Choroid plexus epithelial cell (primary cell): ENCODE measurements around the gene AKT1S1.

Experiments used
- DNase-seq: peaks from one replicate; pipeline ENCODE4 v3.0.0-alpha.2; 2010; ENCODE audit warnings: low read depth
- H3K4me3 ChIP-seq: 2 replicates; pipeline ENCODE4 v1.5.1; 2011; ENCODE audit warnings: low read depth, mild to moderate bottlenecking, control low read depth, low read length, moderate library complexity
- TF ChIP-seq, protein P1 (sequence below): conservative IDR thresholded peaks from 2 replicates; pipeline ENCODE4 v1.5.1; 2011; ENCODE audit warnings: low read depth, mild to moderate bottlenecking, control low read depth, inconsistent platforms, low read length, moderate library complexity

AKT1S1 gene

DNA sequence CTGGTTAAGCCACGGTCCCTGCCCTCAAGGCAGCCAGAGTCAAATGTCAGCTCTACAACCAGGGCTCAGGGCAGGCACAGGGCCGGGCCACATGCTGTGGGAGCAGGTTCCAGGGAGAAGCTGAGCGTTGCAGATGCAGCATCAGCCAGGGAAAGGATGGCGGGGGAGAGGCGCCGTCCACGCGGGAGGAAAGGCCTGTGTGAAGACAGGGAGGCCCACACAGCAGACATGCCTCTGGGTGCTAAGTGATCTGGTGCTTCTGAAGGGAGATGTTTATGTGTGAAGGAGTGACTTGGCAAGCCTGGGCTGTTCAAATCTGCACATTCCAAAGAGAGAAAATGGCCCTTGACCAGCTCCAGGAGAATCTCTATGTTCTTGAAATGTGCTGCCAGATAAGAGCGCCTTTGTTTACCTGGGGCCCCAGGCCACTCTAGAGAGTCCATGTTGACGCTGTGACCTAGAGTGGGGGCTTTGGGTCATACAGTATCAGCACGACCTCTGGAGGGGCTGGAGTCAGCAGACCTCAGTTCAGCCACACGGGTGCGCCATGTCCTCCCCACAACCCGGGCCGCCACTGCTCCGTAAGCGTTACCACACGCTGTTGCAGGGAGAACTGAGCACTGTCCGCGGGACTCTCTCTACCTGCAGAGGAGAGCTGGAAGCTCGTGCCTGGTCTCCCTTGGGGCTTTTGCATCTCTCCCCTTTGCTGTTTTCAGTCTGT, 36.0 kb upstream of the AKT1S1 start:
- no peak overlapping the region for H3K4me3 ChIP-seq
- peak; percentile 61 for DNase-seq
- TF ChIP-seq, protein P1, sequence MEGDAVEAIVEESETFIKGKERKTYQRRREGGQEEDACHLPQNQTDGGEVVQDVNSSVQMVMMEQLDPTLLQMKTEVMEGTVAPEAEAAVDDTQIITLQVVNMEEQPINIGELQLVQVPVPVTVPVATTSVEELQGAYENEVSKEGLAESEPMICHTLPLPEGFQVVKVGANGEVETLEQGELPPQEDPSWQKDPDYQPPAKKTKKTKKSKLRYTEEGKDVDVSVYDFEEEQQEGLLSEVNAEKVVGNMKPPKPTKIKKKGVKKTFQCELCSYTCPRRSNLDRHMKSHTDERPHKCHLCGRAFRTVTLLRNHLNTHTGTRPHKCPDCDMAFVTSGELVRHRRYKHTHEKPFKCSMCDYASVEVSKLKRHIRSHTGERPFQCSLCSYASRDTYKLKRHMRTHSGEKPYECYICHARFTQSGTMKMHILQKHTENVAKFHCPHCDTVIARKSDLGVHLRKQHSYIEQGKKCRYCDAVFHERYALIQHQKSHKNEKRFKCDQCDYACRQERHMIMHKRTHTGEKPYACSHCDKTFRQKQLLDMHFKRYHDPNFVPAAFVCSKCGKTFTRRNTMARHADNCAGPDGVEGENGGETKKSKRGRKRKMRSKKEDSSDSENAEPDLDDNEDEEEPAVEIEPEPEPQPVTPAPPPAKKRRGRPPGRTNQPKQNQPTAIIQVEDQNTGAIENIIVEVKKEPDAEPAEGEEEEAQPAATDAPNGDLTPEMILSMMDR = peak; percentile 19

GRCh38 chr19:49911381-49912145, 34.4 kb upstream of the AKT1S1 start:
- H3K4me3 ChIP-seq = no peak overlapping the region
- TF ChIP-seq, protein P1 = no peak
- peak; percentile 66 for DNase-seq

DNA sequence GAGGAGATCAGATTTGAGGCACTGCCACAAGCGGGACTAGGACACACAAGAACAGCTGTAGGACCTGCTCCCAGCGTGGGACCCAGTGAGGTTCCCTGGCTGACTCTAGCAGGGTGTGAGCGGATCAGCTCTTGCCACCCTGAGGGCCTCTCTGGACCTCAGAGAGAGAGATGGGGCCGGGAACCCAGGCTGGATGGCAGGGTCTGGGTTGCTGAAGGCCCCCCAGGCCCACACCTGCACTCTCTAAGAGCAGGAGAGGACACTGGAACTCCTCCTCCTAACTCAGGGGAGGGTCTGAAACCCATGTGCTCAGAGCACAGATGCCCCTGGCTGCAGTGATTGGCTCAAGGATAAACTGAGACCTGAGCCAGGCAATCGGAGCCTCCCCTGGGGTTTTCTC, 33.0 kb upstream of the AKT1S1 start:
- DNase-seq = no peak
- TF ChIP-seq, protein P1 = no peak
- H3K4me3 ChIP-seq = no peak overlapping the region

- no peak for DNase-seq
- TF ChIP-seq, protein P1 = no peak
- no peak overlapping the region for H3K4me3 ChIP-seq
These were observed 31.6 kb upstream of the AKT1S1 start for GRCh38 chr19:49908480-49909420.

GRCh38 chr19:49907745-49908446, 30.7 kb upstream of the AKT1S1 start:
- H3K4me3 ChIP-seq = no peak overlapping the region
- no peak for DNase-seq
- TF ChIP-seq, protein P1 = no peak

- TF ChIP-seq, protein P1 = no peak
- DNase-seq = no peak
- H3K4me3 ChIP-seq = no peak overlapping the region
These were observed 29.9 kb upstream of the AKT1S1 start for GRCh38 chr19:49906879-49907564.
